ENCODE data around the gene WRNIP1.

WRNIP1 gene

DNA sequence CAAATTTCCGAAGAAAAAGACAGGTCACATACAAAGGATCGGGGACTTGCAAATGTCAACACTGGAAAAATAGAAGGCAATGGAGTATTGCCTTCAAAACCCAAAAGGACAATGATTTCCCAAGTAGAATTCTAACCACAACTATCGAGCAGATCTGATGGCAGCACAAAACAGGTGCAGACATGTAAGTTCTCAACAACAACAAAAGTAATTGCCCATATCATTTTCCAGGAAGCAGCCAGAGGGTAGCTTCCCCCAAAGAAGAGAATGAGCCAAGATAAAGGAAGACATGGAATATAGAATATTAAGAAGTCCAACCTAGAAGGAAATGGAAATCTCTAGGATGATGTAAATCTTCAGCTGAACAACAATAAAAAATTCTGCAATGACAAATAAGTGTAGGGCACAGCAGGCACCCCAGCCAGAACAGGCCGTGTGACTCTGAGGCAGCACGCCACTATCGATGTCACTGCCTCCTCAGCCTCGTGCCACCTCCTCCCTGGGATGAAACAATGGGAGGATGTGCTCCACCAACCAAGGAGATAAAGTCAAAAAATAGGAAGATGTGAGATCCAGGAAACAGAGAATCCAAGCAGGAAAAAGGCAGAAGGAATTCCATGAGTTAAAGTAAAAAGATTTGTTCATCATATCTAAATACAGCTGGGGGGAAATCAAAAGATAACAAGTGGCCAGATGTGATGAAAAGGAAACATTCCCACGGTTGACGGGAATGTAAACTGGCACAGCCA, 42.3 kb downstream of the WRNIP1 start:
- DNase-seq (ENCODE audit: low read depth): no peak

DNA sequence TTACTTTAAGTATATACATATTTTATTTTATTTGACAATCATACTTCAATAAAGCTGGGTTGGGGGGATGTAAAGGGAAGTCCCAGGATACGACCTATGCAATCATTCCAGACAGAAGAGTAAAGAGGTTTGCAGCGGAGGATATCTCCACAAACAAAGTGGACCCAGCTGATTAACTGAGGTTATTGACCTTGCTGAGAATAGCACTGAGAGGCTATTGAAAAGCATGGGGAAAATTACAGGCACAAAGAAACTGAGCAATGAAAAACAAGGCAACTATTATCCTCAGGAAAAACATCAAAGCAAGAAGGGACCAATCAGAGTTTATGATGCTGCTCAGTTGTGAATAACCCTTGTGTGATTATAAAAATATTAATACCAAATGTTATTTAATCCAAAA, 43.8 kb downstream of the WRNIP1 start:
- DNase-seq (ENCODE audit: low read depth): no peak

DNA sequence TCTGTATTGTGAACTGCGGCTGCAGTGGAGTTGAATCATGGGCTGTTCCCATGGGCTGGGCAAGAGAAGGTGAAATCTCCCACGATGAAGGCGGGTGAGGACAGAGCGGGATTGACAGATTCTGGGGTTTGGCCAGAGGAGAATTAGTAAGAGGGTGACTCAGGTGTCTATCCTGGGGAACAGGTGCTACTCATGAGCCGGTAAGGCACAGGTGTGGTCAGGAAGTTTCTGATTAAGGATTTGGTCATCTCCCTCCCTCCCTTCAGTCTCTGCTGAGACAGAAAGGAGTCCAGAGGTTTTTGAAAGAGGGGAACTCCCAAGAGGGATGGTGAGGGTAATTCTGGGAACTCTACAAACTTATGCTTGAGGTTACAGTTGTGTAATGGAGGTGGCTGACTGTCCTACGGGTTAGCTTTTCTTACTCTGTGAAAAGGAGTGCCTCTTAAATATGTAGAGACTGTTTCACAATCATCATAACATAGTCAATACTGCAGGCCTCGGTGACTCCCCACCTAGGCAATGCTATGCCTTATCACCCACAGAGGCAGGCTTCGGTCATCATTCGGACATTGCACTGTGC, 45.0 kb downstream of the WRNIP1 start:
- no peak for DNase-seq (ENCODE audit: low read depth)

DNA sequence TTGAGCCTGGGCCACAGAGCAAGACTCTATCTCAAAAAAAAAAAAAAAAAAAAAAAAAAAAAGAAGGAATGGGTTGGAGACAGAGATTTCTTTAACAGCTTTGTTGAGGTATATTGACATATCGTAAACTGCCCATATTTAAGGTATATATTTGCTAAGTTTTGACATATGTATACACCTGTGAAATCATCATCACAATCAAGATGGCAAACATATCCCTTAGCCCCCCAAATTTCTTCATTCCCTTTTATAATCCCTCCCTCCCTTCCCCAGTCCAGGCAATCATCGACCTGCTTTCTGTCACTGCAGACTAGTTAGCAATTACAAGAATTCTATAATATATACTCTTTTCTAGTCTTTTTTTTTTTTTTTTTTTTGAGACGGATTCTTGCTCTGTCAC, 47.5 kb downstream of the WRNIP1 start:
- no peak for DNase-seq (ENCODE audit: low read depth)

DNA sequence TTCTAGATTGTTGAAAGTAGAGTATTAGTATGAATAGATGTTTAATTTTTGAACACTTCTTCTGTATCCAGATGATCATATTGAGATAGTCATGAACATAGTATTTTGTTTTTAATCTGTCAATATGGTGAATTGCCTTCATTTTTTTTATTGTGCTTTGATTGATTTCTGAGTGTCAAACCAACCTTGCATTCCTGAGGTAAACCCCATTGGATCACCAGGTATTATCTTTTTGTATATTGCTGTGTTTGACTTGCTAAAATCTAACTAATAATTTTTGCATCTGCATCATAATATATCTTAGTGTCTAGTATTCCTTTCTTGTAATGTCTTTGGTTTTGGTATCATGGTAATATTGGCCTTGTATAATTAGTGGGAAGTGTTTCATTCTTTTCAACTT, 51.0 kb downstream of the WRNIP1 start:
- DNase-seq (ENCODE audit: low read depth): no peak

- DNase-seq (ENCODE audit: low read depth): no peak
Observed at GRCh38 chr6:2817903-2818443, 52.8 kb downstream of the WRNIP1 start.

DNA sequence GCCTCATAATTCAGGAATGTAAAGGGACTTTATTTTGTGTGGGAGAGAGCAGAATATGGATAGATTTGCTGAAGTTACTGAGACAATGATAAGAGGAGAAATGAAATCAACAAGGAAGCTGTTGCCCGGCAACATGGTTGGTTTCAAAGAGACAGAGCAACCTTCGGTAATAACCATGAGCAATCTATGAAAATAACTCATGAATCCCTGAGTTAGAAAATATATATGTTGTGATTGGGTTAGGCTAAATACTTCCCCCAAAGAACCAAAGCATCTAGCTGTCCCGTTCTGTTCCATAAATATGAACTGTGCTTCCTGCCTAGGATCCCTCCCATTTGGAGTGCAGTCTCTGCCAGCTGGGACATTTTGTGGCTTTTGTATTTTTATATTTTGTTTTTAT, 53.4 kb downstream of the WRNIP1 start:
- DNase-seq (ENCODE audit: low read depth): no peak

DNA sequence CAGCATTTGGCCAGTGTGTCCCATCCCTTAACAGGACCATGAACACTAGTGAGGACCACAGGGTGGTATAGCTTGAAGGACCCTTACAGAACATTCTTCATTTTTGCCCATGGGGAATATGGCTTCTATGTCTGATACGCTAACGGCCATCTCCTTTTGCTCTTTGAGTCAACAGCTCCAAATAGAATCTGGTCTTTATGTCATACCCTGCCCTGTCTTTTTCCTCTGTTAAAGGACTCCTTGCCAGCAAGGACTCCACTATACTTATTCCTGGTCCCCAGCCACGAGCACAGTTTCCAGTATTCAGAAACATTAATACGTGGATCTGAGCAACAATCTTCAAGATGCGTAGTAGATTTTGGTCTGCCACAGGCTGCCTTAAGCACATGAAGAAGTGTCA, 53.9 kb downstream of the WRNIP1 start:
- DNase-seq (ENCODE audit: low read depth): no peak

GRCh38 chr6:2819978-2820377, 54.8 kb downstream of the WRNIP1 start:
- DNase-seq (ENCODE audit: low read depth): no peak

GRCh38 chr6:2820415-2820814, 55.2 kb downstream of the WRNIP1 start:
- no peak for DNase-seq (ENCODE audit: low read depth)

GRCh38 chr6:2821554-2821953, 56.4 kb downstream of the WRNIP1 start:
- no peak for DNase-seq (ENCODE audit: low read depth)

DNA sequence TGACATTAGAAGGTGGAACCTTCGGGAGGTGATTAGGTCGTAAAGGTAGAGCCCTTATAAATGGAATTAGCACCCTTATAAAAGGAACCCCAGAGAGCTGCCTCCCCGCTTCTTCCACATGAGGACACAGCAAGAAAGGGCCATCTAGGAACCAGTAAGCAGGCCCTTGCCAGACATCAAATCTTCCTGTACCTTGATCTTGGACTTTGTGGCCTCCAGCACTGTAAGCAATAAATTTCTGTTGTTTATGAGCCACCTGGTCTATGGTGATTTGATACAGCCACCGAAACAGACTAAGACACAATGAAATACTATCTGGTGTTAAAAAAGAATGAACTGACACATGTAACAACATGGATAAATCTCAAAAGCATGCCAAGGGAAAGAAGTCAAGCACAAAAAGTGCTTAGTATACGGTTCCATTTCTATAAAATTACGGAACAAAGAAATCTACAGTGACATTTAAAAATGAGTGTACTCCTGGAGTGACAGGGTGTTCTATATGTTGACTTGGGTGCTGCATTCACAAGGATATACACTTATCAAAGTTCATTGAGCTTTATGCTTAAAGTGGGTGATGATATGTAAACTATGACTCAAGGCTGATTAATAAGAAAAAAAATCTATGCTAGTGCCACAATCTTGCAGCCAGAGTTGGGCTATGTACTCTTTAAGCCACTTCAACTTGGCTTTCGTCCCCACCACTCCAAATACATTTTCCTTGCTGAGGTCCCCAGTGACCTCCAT, 58.1 kb downstream of the WRNIP1 start:
- no peak for DNase-seq (ENCODE audit: low read depth)

GRCh38 chr6:2826131-2826530, 60.9 kb downstream of the WRNIP1 start:
- DNase-seq (ENCODE audit: low read depth): no peak

DNA sequence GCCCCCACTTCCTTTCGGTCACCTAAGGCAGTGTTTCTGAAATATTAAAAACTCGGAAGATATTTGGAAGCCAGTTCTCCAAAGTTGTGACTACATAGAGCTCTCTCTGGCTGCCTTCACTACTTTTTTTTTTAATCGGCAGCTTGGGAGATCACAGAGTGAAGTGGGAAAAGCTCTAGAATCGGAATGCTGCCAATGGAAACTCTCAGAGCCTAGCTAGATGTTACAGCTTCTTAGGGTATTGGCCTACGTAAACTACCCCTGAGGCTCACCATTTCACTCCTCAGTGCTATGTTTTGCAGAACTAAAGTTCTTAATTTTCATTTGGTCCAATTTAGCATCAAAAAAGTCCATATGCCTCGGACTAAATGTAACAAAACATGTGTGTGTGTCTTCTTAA, 61.9 kb downstream of the WRNIP1 start:
- no peak for DNase-seq (ENCODE audit: low read depth)

GRCh38 chr6:2828629-2829028, 63.4 kb downstream of the WRNIP1 start:
- DNase-seq (ENCODE audit: low read depth): no peak

GRCh38 chr6:2829253-2829652, 64.1 kb downstream of the WRNIP1 start:
- DNase-seq (ENCODE audit: low read depth): no peak

- DNase-seq (ENCODE audit: low read depth): no peak
Observed at GRCh38 chr6:2830183-2830582, 65.0 kb downstream of the WRNIP1 start.

- no peak for DNase-seq (ENCODE audit: low read depth)
Observed at GRCh38 chr6:2831392-2831791, 66.2 kb downstream of the WRNIP1 start.

GRCh38 chr6:2834262-2834661, 69.1 kb downstream of the WRNIP1 start:
- DNase-seq (ENCODE audit: low read depth): no peak

All from HS-27A (cell line).